ENCODE results near the gene PPM1J. TPM values are rescaled to one million over a fixed set of nuclear protein-coding genes. Genes with fewer than 3 reads are reported as not detected.
A peak's percentile ranks its signal among the peaks of the same experiment; 100 is the strongest.

PPM1J gene
- total and polyA plus RNA-seq, 2 experiments from 2014 or later = 0.54 to 1.5 TPM

- WGBS, 2 experiments (ENCODE audit: low coverage in 1 of 2, low lambda C conversion rate in 2 of 2, missing lambda C conversion rate in 2 of 2) = 1 to 2% methylated on average over 12 to 13 of the region's 13 CpGs
- peaks cover 5% of the 10 kb centered on the region for H3K36me3 ChIP-seq (ENCODE audit: low read depth)
- TF ChIP-seq EZH2phosphoT487 (IDR thresholded peaks at IDR 0.05; ENCODE audit: insufficient read depth, low read depth) (no peak), EZH2 (IDR thresholded peaks at IDR 0.05; ENCODE audit: insufficient read depth, poor library complexity, severe bottlenecking) (no peak)
- H2AFZ ChIP-seq = peak overlapping the region; percentile 27; the same call in 1 of the 2 replicates
- no peaks in the 10 kb centered on the region for H3K9me2 ChIP-seq (ENCODE audit: insufficient read depth)
- no peaks in the 10 kb centered on the region for H3K27me3 ChIP-seq (replicated peaks; ENCODE audit: insufficient read depth)
- H3K27ac ChIP-seq = peak overlapping the region; percentile 84
- H3K79me2 ChIP-seq (ENCODE audit: insufficient read depth) = peaks cover 42% of the 10 kb centered on the region
- peaks cover 23% of the 10 kb centered on the region for H3K4me1 ChIP-seq (ENCODE audit: insufficient read depth)
- no peaks in the 10 kb centered on the region for H3K9me3 ChIP-seq (ENCODE audit: low read depth)
- peak overlapping the region; percentile 90 for H3K4me3 ChIP-seq
- DNase-seq = peak; percentile 95
- H4K20me1 ChIP-seq (ENCODE audit: insufficient read depth) = no peaks in the 10 kb centered on the region
- in situ Hi-C loops (cut with MboI) = no loop called here
- H3K4me2 ChIP-seq (ENCODE audit: unreplicated experiment) = peak overlapping the region; percentile 96
- peaks cover 48% of the 10 kb centered on the region for H3F3A ChIP-seq (ENCODE audit: insufficient read depth)
- H3K9ac ChIP-seq = peak overlapping the region; percentile 95
These were observed 10.1 kb downstream of the PPM1J start for GRCh38 chr1:112704934-112705627.

DNA sequence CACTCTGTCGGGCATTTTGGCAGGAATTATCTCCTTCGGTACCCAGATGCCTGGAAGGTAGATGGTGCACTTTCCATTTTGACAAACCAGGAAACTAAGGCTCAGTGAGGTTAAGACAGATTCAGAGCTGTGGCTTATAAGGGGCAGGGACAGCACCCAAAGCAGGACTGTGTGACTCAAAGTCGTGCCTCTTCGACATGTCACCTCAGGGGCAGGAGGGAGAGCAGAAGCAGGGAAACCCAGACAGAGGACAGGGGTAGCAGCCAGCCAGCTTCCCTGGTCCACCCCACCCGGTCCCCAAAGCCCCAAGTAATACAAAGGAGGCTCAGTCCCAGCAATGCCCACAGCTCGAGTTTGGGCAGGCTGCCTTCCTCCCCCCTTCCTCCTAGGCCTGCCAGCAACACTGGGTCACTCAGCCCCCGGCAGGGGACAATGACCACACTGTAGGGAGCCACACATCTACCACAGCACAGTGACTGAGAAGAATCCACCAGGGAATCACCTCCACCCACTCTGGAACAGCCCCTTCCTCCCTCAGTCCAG, 10.7 kb downstream of the PPM1J start:
- Histone ChIP-seq H2AFZ (no peak overlapping the region), H4K20me1 (ENCODE audit: insufficient read depth) (no peaks in the 10 kb centered on the region), H3K27ac (peak overlapping the region; percentile 84), H3K4me2 (ENCODE audit: unreplicated experiment) (peak overlapping the region; percentile 96), H3K9me3 (ENCODE audit: low read depth) (no peaks in the 10 kb centered on the region), H3K4me1 (ENCODE audit: insufficient read depth) (peaks cover 23% of the 10 kb centered on the region), H3F3A (ENCODE audit: insufficient read depth) (peaks cover 54% of the 10 kb centered on the region), H3K79me2 (ENCODE audit: insufficient read depth) (peaks cover 42% of the 10 kb centered on the region), H3K4me3 (peak overlapping the region; percentile 90), H3K27me3 (replicated peaks; ENCODE audit: insufficient read depth) (no peaks in the 10 kb centered on the region), H3K9me2 (ENCODE audit: insufficient read depth) (no peaks in the 10 kb centered on the region), H3K36me3 (ENCODE audit: low read depth) (peaks cover 5% of the 10 kb centered on the region), H3K9ac (peak overlapping the region; percentile 95)
- TF ChIP-seq EZH2 (IDR thresholded peaks at IDR 0.05; ENCODE audit: insufficient read depth, poor library complexity, severe bottlenecking) = no peak
- in situ Hi-C loops (cut with MboI) = no loop called here
- 29 to 31% methylated on average over 7 of the region's 7 CpGs for WGBS, 2 experiments (ENCODE audit: low coverage in 1 of 2, low lambda C conversion rate in 2 of 2, missing lambda C conversion rate in 2 of 2)
- no peak for DNase-seq

- Histone ChIP-seq H3K9me3 (ENCODE audit: low read depth) (no peaks in the 10 kb centered on the region), H3K4me2 (ENCODE audit: unreplicated experiment) (peak overlapping the region; percentile 96), H3K4me1 (ENCODE audit: insufficient read depth) (peaks cover 23% of the 10 kb centered on the region), H3K9ac (peak overlapping the region; percentile 95; the same call in 1 of the 2 replicates), H3K4me3 (no peak overlapping the region), H3K9me2 (ENCODE audit: insufficient read depth) (no peaks in the 10 kb centered on the region), H3K27me3 (replicated peaks; ENCODE audit: insufficient read depth) (no peaks in the 10 kb centered on the region), H3F3A (ENCODE audit: insufficient read depth) (peaks cover 57% of the 10 kb centered on the region), H4K20me1 (ENCODE audit: insufficient read depth) (no peaks in the 10 kb centered on the region), H3K79me2 (ENCODE audit: insufficient read depth) (peaks cover 42% of the 10 kb centered on the region), H2AFZ (no peak overlapping the region), H3K27ac (peak overlapping the region; percentile 84), H3K36me3 (ENCODE audit: low read depth) (peaks cover 5% of the 10 kb centered on the region)
- DNase-seq = no peak
- TF ChIP-seq EZH2phosphoT487 (IDR thresholded peaks at IDR 0.05; ENCODE audit: insufficient read depth, low read depth) (no peak), EZH2 (IDR thresholded peaks at IDR 0.05; ENCODE audit: insufficient read depth, poor library complexity, severe bottlenecking) (no peak)
- WGBS, 2 experiments (ENCODE audit: low coverage in 1 of 2, low lambda C conversion rate in 2 of 2, missing lambda C conversion rate in 2 of 2) = 93 to 95% methylated on average over 8 of the region's 8 CpGs
- in situ Hi-C loops (cut with MboI) = no loop called here
These were observed 11.4 kb downstream of the PPM1J start for GRCh38 chr1:112703706-112704105.

- 80 to 81% methylated on average over 12 of the region's 12 CpGs for WGBS, 2 experiments (ENCODE audit: low coverage in 1 of 2, low lambda C conversion rate in 2 of 2, missing lambda C conversion rate in 2 of 2)
- Histone ChIP-seq H3K79me2 (ENCODE audit: insufficient read depth) (peaks cover 42% of the 10 kb centered on the region), H3K4me2 (ENCODE audit: unreplicated experiment) (no peak overlapping the region), H3K9me2 (ENCODE audit: insufficient read depth) (no peaks in the 10 kb centered on the region), H3K36me3 (ENCODE audit: low read depth) (peaks cover 5% of the 10 kb centered on the region), H2AFZ (no peak overlapping the region), H3K9ac (0 out of 2 replicates have a peak overlapping the region, but pooled peaks have one; percentile 4), H3F3A (ENCODE audit: insufficient read depth) (peaks cover 51% of the 10 kb centered on the region), H4K20me1 (ENCODE audit: insufficient read depth) (no peaks in the 10 kb centered on the region), H3K4me1 (ENCODE audit: insufficient read depth) (peaks cover 18% of the 10 kb centered on the region), H3K9me3 (ENCODE audit: low read depth) (no peaks in the 10 kb centered on the region), H3K27me3 (replicated peaks; ENCODE audit: insufficient read depth) (no peaks in the 10 kb centered on the region), H3K4me3 (no peak overlapping the region), H3K27ac (0 out of 2 replicates have a peak overlapping the region, but pooled peaks have one; percentile 80)
- TF ChIP-seq EZH2 (IDR thresholded peaks at IDR 0.05; ENCODE audit: insufficient read depth, poor library complexity, severe bottlenecking) = no peak
- no peak for TF ChIP-seq EZH2phosphoT487 (IDR thresholded peaks at IDR 0.05; ENCODE audit: insufficient read depth, low read depth)
- in situ Hi-C loops (cut with MboI) = no loop called here
- no peak for DNase-seq
These were observed 12.5 kb downstream of the PPM1J start for GRCh38 chr1:112702420-112703261.
